ENCODE measurements around the gene CFAP70.
A peak's percentile ranks its signal among the peaks of the same experiment; 100 is the strongest.
"Not testable (repeated sequence)": the region's sequence is repeated elsewhere in the genome, so short reads cannot be mapped to it uniquely, and the experiment has no call there.

The CFAP70 gene

DNA sequence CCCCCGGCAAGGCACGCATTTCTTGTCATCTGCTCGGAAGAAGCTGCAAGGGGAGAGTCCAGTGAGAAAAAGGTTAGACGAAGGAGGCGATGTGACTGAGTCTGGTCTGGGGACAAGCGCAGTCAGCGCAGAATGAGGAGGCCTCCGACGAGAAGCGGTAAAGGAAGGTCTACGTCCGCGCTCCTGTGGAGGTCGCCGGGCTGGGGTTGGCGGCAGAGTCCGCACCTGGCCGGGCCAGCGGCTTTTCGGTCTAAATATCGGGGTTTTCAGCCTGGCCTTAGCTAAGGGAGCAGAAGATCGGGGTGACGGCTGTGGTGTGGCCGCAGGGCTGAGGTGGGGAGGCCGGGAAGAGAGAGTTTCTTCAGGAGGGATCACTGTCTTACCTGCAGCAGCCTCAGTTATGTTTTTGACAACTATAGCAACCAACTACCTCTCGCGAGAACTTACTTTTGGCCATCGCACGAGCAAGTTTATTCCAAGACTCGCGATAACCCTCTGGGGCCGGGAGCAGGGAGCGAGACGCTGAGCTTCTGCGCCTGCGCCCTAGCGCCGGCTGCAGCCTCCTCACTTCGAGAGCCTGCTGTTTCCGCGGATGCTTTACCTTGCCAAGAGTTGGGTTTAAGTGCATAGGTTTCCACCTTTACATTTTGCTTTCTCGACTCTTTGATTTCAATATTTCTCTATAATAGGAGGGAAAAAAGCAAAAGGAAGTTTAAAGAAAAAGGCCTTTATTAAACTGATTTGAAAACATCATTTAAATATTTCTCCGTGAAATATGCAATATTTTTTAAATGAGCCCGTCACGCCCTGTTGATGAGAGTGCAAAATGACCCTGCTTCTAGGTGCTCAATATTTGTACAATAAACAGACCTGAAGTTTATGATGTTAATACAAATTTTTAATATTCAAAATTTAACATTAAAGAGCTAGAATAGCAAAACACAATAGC is at the start of gene CFAP70:
TSS of gene CFAP70 (minus strand) at position 534 of the 949 bp plus-strand sequence. CDS start 4,068 bp downstream, outside the sequence.
- peak; percentile 78 for DNase-seq

GRCh38 chr10:73408061-73408460 is 49.4 kb upstream of the CFAP70 start:
- DNase-seq, result no peak

GRCh38 chr10:73407495-73407894 is 48.8 kb upstream of the CFAP70 start:
- no peak for DNase-seq

DNA sequence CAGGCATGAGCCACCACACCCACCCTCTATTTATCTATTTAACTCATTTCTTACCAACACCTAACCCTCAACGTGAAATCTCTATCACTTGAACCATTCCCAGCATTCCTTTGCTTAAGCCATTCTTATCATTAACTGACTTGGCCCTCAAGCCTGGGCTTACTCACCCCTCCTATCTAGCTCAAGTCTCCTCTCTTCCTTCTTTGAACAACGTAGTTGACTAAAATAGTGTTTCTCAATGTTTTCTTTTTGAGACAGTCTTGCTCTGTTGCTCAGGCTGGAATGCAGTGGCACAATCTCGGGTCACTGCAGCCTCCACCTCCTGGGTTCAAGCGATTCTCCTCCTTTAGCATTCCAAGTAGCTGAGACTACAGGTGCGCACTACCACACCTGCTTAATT is 48.2 kb upstream of the CFAP70 start:
- no peak for DNase-seq

GRCh38 chr10:73405556-73405955 is 46.9 kb upstream of the CFAP70 start:
- no peak for DNase-seq

DNA sequence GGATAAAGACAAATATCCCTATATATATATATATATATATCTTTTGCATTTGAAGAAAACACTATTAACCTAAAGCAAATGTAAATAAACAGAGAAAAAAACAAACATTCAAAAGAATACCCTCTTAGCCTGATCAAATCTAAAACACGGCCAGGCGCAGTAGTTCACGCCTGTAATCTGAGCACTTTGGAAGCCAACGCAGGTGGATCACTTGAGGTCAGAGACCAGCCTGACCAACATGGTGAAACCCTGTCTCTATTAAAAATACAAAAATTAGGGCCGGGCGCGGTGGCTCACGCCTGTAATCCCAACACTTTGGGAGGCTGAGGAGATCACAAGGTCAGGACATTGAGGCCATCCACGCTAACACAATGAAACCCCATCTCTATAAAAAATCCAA is 46.0 kb upstream of the CFAP70 start:
- DNase-seq, result no peak

- no peak for DNase-seq
These were observed 43.0 kb upstream of the CFAP70 start for GRCh38 chr10:73401636-73402035.

DNA sequence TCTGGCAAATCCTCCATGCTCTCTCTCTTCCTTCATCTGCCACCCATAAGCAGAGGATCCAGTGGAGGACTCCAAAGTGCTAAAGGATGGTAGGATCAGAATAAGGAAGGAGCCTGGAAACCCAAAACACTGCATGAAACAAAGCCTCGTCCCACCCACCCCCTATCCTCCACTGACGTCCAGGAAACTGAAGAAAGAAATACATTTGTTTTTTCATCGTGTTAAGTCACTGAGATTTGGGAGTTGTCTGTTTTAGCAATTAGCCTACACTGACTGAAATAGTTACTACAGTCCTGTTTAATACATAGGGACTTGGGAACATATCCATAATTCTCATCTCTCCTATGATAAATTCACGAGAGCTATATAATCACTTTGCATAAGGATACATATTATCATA is 40.4 kb upstream of the CFAP70 start:
- DNase-seq, result no peak

- no peak for DNase-seq
These were observed 39.4 kb upstream of the CFAP70 start for GRCh38 chr10:73398024-73398423.

GRCh38 chr10:73394325-73394724 is 35.7 kb upstream of the CFAP70 start:
- DNase-seq, result not testable (repeated sequence)

GRCh38 chr10:73388228-73388627 is 29.6 kb upstream of the CFAP70 start:
- no peak for DNase-seq

- no peak for DNase-seq
These were observed 27.9 kb upstream of the CFAP70 start for GRCh38 chr10:73386583-73386982.

DNA sequence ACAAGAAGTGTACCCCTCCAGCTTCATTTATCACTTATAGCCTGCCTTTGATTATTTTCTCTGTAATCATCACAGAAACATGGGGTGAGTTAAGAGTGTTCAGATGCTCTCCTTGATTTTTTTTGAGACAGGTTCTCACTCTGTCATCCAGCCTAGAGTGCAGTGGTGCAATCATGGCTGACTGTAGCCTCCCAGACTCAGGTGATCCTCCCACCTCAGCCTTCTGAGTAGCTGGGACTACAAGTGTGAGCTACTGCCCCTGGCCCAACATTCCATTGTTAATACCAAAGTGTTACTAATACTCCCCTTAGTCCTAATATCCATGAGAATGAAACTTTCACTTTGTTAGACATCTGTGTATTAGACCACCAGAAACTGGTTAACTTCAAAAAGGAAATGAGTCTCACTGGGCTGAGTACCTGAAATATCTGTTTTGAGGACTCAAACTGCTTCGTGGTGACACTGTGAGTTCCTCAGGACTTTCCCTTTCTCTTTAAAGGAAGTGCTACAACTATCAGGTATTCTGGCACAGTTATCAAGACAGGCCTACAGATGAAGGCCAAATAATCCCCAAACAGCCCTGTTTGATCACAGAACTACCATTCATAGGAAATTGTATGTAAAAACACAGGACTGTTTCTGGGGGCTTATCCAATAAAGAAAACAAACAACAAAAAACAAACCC is 20.5 kb upstream of the CFAP70 start:
- DNase-seq, result no peak

GRCh38 chr10:73376679-73377078 is 18.0 kb upstream of the CFAP70 start:
- no peak for DNase-seq

DNA sequence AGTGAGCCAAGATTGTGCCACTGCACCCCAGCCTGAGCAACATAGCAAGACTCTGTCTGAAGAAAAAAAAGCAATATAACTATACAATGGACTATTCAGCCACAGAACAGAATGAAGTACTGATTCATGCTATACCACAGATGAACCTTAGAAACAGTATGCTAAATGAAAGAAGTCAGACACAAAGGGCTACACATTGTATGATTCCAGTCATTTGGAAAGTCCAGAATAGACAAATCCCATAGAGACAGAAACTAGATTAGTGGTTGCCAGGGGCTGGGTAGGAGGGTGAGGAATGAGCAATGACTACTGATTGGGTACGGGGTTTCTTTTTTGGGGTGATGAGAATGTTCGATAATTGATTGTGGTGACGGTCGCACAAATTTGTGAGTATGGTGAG is 9.6 kb upstream of the CFAP70 start:
- no peak for DNase-seq

- no peak for DNase-seq
These were observed 8.0 kb upstream of the CFAP70 start for GRCh38 chr10:73366381-73367298.

DNA sequence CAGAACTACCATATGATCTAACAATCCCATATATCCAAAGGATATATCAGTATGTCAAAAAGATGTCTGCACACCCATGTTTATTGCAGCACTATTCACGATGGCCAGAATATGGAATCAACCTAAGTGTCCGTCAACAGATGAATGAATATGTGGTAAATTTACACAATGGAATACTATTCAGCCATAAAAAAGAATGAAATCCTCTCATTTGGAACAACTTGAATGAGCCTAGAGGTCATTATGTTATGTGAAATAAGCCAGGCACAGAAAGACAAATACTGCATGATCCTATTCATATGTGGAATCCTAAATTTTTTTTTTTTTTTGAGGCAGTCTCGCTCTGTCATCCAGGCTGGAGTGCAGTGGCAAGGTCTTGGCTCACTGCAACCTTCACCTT is 6.3 kb upstream of the CFAP70 start:
- DNase-seq, result no peak

DNA sequence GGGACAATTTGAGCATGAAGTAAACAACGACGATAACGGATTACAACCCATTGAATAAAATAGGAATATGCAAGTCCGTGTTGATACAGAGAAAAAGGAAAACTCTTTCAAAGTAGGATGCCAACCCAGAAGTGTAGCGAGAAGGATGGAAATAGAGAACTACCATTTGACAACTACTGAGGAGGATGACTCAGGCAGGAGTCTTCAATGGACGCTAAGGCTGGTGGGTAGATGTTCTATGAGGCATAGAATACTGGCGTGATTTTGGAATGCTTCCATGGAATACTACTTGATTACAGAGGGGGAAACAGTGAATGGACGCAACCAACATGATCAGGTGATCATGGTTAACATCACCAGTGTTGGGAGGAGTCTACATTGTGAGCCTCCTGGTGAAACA is 828 bp upstream of the CFAP70 start:
- DNase-seq, result no peak

DNA sequence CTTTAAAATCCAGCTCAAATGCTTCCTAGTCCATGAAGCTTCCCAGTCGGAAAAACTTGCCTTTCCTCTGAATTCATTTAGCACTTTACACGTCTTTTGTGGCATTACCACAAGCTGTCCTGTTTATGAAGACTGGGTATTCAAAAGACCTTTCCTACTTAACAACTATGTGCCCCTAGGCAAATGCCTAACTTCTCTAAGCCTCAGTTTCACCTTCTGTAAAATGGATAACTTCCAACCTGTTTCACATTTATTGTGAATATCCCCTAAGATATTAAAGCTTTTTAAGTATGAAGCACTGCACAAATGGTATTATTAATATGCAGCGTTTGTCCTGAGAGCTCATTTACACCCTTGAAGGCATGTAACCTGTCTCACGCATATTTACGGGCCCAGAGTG is 843 bp downstream of the CFAP70 start:
- no peak for DNase-seq

DNA sequence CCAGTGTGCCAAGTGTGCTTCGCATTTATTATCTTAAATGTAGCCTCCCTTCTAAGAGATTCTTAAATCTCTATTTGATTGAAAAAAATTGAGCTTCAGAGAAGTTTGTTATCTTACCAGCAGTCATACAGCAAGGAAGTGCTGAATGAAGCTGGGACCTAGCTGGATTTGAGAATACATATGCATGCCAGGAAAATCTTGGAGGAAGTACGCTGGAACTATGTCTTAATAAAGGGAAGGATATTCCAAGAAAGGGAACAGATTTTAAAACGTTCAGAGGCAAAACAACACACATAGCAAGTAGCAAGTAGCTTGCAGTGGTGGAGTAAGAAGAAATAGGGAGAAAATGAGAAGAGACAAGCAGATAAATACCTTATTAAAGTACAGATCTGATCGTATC is 1.5 kb downstream of the CFAP70 start:
- DNase-seq, result no peak

DNA sequence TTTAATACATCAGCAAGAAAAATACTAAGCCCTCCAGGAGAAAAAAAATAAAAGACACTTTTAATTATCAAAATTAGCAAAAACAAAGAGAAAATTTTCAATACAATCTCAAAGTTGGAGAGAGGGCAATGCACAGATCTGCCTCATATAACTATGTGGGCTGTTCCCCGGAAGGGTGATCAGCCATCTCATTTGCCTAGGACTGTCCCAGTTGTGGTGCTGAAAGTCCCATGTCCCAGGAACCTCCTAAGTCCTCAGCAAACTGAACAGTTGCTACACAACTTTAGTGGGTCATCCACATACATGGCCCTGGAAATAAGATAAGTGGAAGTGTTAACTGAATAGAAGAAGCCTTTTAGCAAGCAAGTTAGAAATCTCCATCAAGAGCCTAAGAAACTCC is 14.4 kb downstream of the CFAP70 start:
- DNase-seq, result no peak

DNA sequence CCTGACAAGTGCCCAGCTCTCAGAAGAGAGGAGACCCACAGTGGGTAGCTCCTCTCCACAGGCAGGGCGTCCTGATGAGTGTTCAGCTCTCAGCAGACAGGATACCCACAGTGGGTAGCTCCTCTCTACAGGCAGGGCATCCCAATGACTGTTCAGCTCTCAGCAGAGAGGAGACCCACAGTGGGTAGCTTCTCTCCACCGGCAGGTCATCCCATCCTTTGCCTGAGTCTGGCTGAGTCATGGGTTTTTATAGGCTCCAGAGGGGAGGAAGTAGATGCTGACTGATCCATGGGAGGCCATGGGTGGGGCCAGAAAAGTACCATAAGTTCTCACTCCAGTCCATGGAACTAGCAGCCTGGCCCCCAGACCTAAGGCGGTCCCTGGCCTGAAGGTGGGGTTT is 18.5 kb downstream of the CFAP70 start:
- no peak for DNase-seq

DNA sequence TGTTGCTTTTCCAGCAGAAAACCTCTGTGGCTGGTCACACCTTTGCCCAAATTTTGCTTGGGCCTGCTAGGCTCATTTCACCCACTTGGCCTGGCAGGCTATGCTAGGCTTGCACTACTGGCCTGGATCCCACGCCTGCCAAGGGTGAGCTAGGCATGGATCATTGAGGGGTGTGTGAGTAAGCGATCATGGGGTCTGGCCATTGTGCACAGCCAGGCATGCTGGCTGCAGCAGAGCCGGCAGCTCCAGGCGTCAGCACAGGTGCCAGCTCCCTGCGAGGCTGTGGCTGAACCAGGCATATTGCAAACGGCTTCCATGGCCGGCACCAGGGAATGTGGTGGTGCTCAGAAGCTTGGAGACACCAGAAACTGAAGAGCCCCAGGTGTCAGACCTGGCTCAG is 19.2 kb downstream of the CFAP70 start:
- DNase-seq, result no peak

All from 8988T (cell line).